ENCODE data around the gene RTTN.

DNA sequence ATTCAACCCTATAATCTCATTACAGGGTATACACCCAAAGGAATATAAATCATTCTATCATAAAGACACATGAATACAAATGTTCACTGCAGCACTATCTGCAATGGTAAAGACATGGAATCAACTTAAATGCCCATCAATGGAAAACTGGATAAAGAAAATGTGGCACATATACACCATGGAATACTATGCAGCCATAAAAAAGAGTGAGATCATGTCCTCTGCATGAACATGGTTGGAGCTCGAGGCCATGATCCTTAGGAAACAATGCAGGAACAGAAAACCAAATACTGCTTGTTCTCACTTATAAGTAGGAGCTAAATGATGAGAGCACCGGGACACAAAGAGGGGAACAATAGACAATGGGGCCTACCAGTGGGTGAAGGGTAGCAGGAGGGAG, 169.3 kb downstream of the RTTN start:
- TF ChIP-seq, protein P1, sequence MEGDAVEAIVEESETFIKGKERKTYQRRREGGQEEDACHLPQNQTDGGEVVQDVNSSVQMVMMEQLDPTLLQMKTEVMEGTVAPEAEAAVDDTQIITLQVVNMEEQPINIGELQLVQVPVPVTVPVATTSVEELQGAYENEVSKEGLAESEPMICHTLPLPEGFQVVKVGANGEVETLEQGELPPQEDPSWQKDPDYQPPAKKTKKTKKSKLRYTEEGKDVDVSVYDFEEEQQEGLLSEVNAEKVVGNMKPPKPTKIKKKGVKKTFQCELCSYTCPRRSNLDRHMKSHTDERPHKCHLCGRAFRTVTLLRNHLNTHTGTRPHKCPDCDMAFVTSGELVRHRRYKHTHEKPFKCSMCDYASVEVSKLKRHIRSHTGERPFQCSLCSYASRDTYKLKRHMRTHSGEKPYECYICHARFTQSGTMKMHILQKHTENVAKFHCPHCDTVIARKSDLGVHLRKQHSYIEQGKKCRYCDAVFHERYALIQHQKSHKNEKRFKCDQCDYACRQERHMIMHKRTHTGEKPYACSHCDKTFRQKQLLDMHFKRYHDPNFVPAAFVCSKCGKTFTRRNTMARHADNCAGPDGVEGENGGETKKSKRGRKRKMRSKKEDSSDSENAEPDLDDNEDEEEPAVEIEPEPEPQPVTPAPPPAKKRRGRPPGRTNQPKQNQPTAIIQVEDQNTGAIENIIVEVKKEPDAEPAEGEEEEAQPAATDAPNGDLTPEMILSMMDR (IDR thresholded peaks at IDR 0.05): no peak
- TF ChIP-seq MXD4 (CRISPR knock-in tag; IDR thresholded peaks at IDR 0.05; ENCODE audit: borderline replicate concordance): no peak
- no peak for TF ChIP-seq NR1H2 (CRISPR knock-in tag; IDR thresholded peaks at IDR 0.05)
- no peak for TF ChIP-seq USF2 (CRISPR knock-in tag; IDR thresholded peaks at IDR 0.05)
- no peak for TF ChIP-seq ZNF219 (CRISPR knock-in tag; IDR thresholded peaks at IDR 0.05; ENCODE audit: borderline replicate concordance)
- TF ChIP-seq ZNF425 (CRISPR knock-in tag; conservative IDR thresholded peaks at IDR 0.05): no peak
- no peak for TF ChIP-seq IRF2 (CRISPR knock-in tag; IDR thresholded peaks at IDR 0.05; ENCODE audit: borderline replicate concordance, low read depth)
- TF ChIP-seq ZNF232 (CRISPR knock-in tag; IDR thresholded peaks at IDR 0.05): no peak
- TF ChIP-seq MYBL2 (CRISPR knock-in tag; IDR thresholded peaks at IDR 0.05): no peak
- TF ChIP-seq ELF4 (CRISPR knock-in tag; IDR thresholded peaks at IDR 0.05; ENCODE audit: low read depth): no peak
- TF ChIP-seq, protein P2, sequence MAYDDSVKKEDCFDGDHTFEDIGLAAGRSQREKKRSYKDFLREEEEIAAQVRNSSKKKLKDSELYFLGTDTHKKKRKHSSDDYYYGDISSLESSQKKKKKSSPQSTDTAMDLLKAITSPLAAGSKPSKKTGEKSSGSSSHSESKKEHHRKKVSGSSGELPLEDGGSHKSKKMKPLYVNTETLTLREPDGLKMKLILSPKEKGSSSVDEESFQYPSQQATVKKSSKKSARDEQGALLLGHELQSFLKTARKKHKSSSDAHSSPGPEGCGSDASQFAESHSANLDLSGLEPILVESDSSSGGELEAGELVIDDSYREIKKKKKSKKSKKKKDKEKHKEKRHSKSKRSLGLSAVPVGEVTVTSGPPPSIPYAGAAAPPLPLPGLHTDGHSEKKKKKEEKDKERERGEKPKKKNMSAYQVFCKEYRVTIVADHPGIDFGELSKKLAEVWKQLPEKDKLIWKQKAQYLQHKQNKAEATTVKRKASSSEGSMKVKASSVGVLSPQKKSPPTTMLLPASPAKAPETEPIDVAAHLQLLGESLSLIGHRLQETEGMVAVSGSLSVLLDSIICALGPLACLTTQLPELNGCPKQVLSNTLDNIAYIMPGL (CRISPR knock-in tag; IDR thresholded peaks at IDR 0.05): no peak
- no peak for TF ChIP-seq NFE2L1 (CRISPR knock-in tag; IDR thresholded peaks at IDR 0.05)
- TF ChIP-seq CREB1 (CRISPR knock-in tag; IDR thresholded peaks at IDR 0.05): no peak
